Gastroesophageal sphincter (tissue), 3 donors: Measurements from ENCODE around the gene BRINP1.

Experiments used
- CTCF ChIP-seq, 4 experiments: fragments of 200-600 bp in 2 of 4; fragments of 450-650 bp in 2 of 4; sonication (generic) in 1 of 4; IDR thresholded peaks; one replicate each; pipeline ENCODE4 v1.5.1; 2017 to 2019; ENCODE audit warnings: antibody characterized with exemption in 4 of 4, mild to moderate bottlenecking in 2 of 4, moderate library complexity in 2 of 4
- EP300 ChIP-seq: sonication (generic); formaldehyde crosslinking; IDR thresholded peaks from one replicate; pipeline ENCODE4 v1.6.1; 2017; ENCODE audit warnings: antibody characterized with exemption, mild to moderate bottlenecking
- POLR2A ChIP-seq, 2 donors: fragments of 450-650 bp; IDR thresholded peaks; one replicate each; pipeline ENCODE4 v1.6.1; 2017; ENCODE audit warnings: antibody characterized with exemption in 2 of 2, mild to moderate bottlenecking in 2 of 2, moderate library complexity in 1 of 2
- POLR2AphosphoS5 ChIP-seq: sonication (generic); formaldehyde crosslinking; IDR thresholded peaks from one replicate; pipeline ENCODE4 v1.6.1; 2017; ENCODE audit warnings: antibody characterized with exemption

GRCh38 chr9:119273325-119273904, 95.8 kb downstream of the BRINP1 start:
- no peak for TF ChIP-seq CTCF (IDR thresholded peaks at IDR 0.05)
- TF ChIP-seq EP300: no peak
- no peak for TF ChIP-seq POLR2A (IDR thresholded peaks at IDR 0.05)
- TF ChIP-seq POLR2AphosphoS5: no peak
